ENCODE results near the gene CUL3. TPM values are rescaled to one million over a fixed set of nuclear protein-coding genes. Genes with fewer than 3 reads are reported as not detected.
"Not testable (repeated sequence)": the region's sequence is repeated elsewhere in the genome, so short reads cannot be mapped to it uniquely, and the experiment has no call there.

Gene CUL3
- polyA plus RNA-seq: 10 to 100 TPM; 13.6 to 36.3 (median 18.5) TPM

- Mint-ChIP-seq H3K9me3 (no peaks in the 10 kb centered on the region), H3K4me3 (peak within 1 kb of the TSS; percentile 93 to 98 (median 97)), H3K27me3 (ENCODE audit: low read depth in 3 of 3) (peaks cover 7 to 19% (median 11%) of the 10 kb centered on the region in 3 donors), H3K4me1 (peaks cover 42 to 48% of the 10 kb centered on the region in 2 donors), H3K27ac (peak within 1 kb of the TSS; percentile 88 to 96 (median 93)), H3K36me3 (no peaks in the 10 kb centered on the region)
- DNase-seq: peak; percentile 99
Observed at GRCh38 chr2:224585211-224586088, at the start of gene CUL3. CUL3 (minus strand) TSS chr2:224585363; CDS start chr2:224585009, 354 bp downstream.

GRCh38 chr2:224630659-224631550 is 45.7 kb upstream of the CUL3 start:
- Mint-ChIP-seq H3K27ac (no peak overlapping the region), H3K4me1 (no peaks in the 10 kb centered on the region), H3K4me3 (no peak overlapping the region), H3K9me3 (no peaks in the 10 kb centered on the region), H3K27me3 (ENCODE audit: low read depth in 3 of 3) (peaks cover 0 to 6% (median 3%) of the 10 kb centered on the region in 3 donors), H3K36me3 (no peaks in the 10 kb centered on the region)
- no peak for DNase-seq

DNA sequence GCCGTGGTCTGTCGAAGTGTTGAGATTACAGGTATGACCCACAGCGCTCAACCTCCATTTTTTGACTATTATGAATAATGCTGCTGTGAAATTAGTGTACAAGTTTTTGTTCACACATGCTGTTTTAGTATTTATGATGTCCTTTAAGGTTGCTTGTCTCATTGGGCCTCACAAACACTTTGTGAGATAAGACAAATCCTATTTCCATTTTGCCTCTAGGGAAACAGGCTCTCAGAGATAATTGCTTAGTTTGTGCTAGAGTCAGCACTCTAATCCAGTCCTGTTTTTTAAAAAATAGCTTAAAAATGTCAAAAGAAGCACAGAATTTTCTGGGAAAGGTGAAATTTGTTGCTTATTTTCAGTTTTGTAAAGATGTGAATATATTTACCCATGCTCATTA is 43.3 kb upstream of the CUL3 start:
- Mint-ChIP-seq H3K4me3 (no peak overlapping the region), H3K27ac (no peak overlapping the region), H3K4me1 (no peaks in the 10 kb centered on the region), H3K9me3 (no peaks in the 10 kb centered on the region), H3K27me3 (ENCODE audit: low read depth in 3 of 3) (peaks cover 0 to 4% (median 3%) of the 10 kb centered on the region in 3 donors), H3K36me3 (no peaks in the 10 kb centered on the region)
- DNase-seq: no peak

- Mint-ChIP-seq H3K4me3 (no peak overlapping the region), H3K36me3 (no peaks in the 10 kb centered on the region), H3K4me1 (no peaks in the 10 kb centered on the region), H3K27me3 (ENCODE audit: low read depth in 3 of 3) (peaks cover 2 to 4% (median 3%) of the 10 kb centered on the region in 3 donors), H3K9me3 (peaks cover 0 to 3% (median 0%) of the 10 kb centered on the region in 6 donors), H3K27ac (no peak overlapping the region)
- no peak for DNase-seq
Observed at GRCh38 chr2:224626735-224627134, 41.6 kb upstream of the CUL3 start.

GRCh38 chr2:224613543-224614286 is 28.6 kb upstream of the CUL3 start:
- Mint-ChIP-seq H3K4me1 (no peaks in the 10 kb centered on the region), H3K4me3 (no peak overlapping the region), H3K27ac (no peak overlapping the region), H3K9me3 (no peaks in the 10 kb centered on the region), H3K36me3 (no peaks in the 10 kb centered on the region), H3K27me3 (ENCODE audit: low read depth in 3 of 3) (peaks cover 2 to 12% (median 6%) of the 10 kb centered on the region in 3 donors)
- DNase-seq: no peak

DNA sequence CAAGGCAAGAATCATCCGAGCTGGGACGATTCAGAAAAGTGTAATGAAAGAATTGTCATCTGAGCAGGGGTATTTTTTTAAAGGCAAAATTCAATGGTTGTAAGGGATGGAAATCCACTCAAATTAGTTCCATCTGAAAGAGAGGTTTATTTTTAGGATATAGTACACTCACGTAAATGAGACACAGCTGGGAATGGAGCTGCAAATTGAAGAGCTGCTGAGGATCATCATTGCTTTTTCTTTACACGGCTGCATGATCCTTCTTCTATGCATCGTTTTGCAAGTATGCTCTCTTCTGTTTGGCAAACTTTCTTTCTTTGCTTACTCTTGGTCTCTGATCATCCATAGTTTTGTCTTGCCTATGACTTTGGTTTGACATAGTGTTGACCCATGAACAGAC is 27.4 kb upstream of the CUL3 start:
- Mint-ChIP-seq H3K36me3 (no peaks in the 10 kb centered on the region), H3K27ac (no peak overlapping the region), H3K27me3 (ENCODE audit: low read depth in 3 of 3) (peaks cover 2 to 12% (median 6%) of the 10 kb centered on the region in 3 donors), H3K4me1 (no peaks in the 10 kb centered on the region), H3K9me3 (no peaks in the 10 kb centered on the region), H3K4me3 (no peak overlapping the region)
- DNase-seq: no peak

GRCh38 chr2:224611938-224612337 is 26.8 kb upstream of the CUL3 start:
- peaks cover 2 to 10% (median 6%) of the 10 kb centered on the region in 3 donors for H3K27me3 Mint-ChIP-seq (ENCODE audit: low read depth in 3 of 3)

DNA sequence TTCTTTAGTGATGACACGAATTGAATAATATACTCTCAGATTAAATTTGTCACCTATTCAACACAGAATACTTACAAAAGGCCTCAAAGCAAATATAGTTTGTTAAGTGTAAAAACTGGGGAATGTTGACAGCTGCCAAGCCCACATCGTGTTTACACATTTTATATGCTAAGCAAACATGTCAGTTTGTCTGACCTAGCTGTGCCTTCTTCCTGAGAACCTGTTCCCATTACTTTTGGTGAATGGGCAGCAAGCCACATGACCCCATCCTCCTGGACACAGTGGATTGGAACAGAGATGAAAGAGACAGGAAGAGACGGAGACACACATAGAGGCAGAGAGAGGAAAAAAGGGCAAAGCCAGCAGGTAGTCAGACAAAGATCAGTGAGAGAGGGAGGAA is 22.9 kb upstream of the CUL3 start:
- DNase-seq: no peak
- no peaks in the 10 kb centered on the region for H3K36me3 Mint-ChIP-seq

More at GRCh38 chr2:224611938-224612337, 26.8 kb upstream of the CUL3 start:
- no peak overlapping the region for H3K27ac Mint-ChIP-seq
- no peak overlapping the region for H3K4me3 Mint-ChIP-seq
- H3K9me3 Mint-ChIP-seq: no peaks in the 10 kb centered on the region
- H3K4me1 Mint-ChIP-seq: no peaks in the 10 kb centered on the region
- H3K36me3 Mint-ChIP-seq: no peaks in the 10 kb centered on the region
- DNase-seq: no peak

DNA sequence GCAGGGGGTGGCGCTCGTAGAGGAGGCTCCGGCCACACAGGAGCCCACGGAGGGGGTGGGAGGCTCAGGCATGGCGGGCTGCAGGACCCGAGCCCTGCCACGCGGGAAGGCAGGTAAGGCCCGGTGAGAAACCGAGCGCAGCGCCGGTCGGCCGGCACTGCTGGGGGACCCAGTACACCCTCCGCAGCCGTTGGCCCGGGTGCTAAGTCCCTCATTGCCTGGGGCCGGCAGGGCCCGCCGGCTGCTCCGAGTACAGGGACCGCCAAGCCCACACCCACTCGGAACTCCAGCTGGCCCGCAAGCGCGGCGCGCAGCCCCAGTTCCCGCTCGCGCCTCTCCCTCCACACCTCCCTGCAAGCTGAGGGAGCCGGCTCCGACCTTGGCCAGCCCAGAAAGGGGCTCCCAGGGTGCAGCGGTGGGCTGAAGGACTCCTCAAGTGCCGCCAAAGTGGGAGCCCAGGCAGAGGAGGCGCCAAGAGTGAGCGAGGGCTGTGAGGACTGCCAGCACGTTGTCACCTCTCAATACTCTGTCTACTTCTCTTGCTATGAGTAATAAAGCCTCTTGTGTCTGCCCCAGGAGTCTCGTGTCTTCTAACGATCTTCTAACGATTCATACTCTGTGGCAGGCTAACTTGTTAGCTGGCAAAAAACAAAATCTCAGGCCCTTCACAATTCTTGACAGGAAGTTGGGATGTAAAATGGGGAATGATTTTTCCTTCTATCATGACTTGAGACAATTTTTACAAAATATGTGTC is 18.8 kb upstream of the CUL3 start:
- not testable (repeated sequence) for H3K27me3 Mint-ChIP-seq (ENCODE audit: low read depth in 3 of 3); H3K36me3 Mint-ChIP-seq; H3K4me3 Mint-ChIP-seq; H3K27ac Mint-ChIP-seq; DNase-seq; H3K9me3 Mint-ChIP-seq
- H3K4me1 Mint-ChIP-seq: peaks cover 8 to 15% of the 10 kb centered on the region in 2 donors

More for the DNA sequence above, 22.9 kb upstream of the CUL3 start:
- Mint-ChIP-seq H3K4me3 (no peak overlapping the region), H3K9me3 (no peaks in the 10 kb centered on the region), H3K27ac (no peak overlapping the region), H3K27me3 (ENCODE audit: low read depth in 3 of 3) (peaks cover 0 to 4% (median 4%) of the 10 kb centered on the region in 3 donors), H3K4me1 (peaks cover 2 to 3% of the 10 kb centered on the region in 2 donors)

DNA sequence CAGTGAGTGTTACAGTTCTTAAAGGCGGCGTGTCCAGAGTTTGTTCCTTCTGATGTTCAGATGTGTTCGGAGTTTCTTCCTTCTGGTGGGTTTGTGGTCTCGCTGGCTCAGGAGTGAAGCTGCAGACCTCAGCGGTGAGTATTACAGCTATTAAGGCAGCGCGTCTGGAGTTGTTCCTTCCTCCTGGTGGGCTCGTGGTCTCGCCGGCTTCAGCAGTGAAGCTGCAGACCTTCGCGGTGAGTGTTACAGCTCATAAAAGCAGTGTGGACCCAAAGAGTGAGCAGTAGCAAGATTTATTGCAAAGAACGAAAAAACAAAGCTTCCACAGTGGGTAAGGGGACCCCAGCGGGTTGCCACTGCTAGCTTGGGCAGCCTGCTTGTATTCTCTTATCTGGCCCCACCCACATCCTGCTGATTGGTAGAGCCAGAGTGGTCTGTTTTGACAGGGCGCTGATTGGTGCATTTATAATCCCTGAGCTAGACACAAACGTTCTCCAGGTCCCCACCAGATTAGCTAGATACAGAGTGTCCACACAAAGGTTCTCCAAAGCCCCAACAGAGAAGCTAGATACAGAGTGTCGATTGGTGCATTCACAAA is 17.7 kb upstream of the CUL3 start:
- H3K9me3 Mint-ChIP-seq; H3K36me3 Mint-ChIP-seq; H3K27me3 Mint-ChIP-seq (ENCODE audit: low read depth in 3 of 3): not testable (repeated sequence)
- peak overlapping the region; percentile 82 to 98 (median 86) for H3K4me3 Mint-ChIP-seq
- H3K27ac Mint-ChIP-seq: peak overlapping the region in 4 of 6 donors; percentile 1 to 50 (median 14)
- peaks cover 8 to 15% of the 10 kb centered on the region in 2 donors for H3K4me1 Mint-ChIP-seq
- peak in 2 of 3 donors; percentile 12 to 18 for DNase-seq

DNA sequence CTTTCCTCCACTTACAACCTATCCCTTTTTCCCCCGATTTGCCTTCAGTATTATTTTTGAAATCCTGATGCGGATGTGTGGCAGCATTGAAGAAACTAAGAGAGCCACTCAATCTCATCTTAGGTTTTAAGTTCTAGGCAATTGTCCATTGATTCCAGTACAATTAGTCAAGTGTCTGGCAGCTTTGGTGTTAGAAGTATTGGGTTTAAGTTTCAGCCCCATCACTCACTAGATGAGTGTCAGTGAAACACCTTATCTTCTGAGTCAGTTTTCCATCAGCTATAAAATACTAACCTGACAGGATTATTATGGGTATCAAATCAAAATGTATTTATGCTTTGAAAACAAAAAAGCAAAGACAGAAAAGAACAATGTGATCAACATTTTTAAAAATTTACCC is 16.8 kb upstream of the CUL3 start:
- Mint-ChIP-seq H3K27me3 (ENCODE audit: low read depth in 3 of 3) (peaks cover 0 to 6% (median 0%) of the 10 kb centered on the region in 3 donors), H3K9me3 (no peaks in the 10 kb centered on the region), H3K36me3 (no peaks in the 10 kb centered on the region), H3K27ac (no peak overlapping the region), H3K4me1 (peaks cover 8 to 15% of the 10 kb centered on the region in 2 donors), H3K4me3 (peak overlapping the region in 2 of 5 donors; percentile 21 to 98)
- DNase-seq: no peak

- peaks cover 8 to 15% of the 10 kb centered on the region in 2 donors for H3K4me1 Mint-ChIP-seq
- H3K36me3 Mint-ChIP-seq: no peaks in the 10 kb centered on the region
- no peak for DNase-seq
- H3K27me3 Mint-ChIP-seq (ENCODE audit: low read depth in 3 of 3): peaks cover 0 to 4% (median 0%) of the 10 kb centered on the region in 3 donors
- H3K27ac Mint-ChIP-seq: no peak overlapping the region
- H3K4me3 Mint-ChIP-seq: no peak overlapping the region
- no peaks in the 10 kb centered on the region for H3K9me3 Mint-ChIP-seq
Observed at GRCh38 chr2:224598678-224599077, 13.5 kb upstream of the CUL3 start.

Measured in immature natural killer cell (primary cell).